HG03460 (cell line): ENCODE measurements around the gene CS.
A peak's percentile ranks its signal among the peaks of the same experiment; 100 is the strongest.

Experiments used
- ATAC-seq: cut with Tn5 transposase; IDR thresholded peaks from one replicate; pipeline ENCODE4 v1.9.1; 2021; ENCODE audit not compliant: unreplicated experiment

CS gene

GRCh38 chr12:56253091-56253490, 47.0 kb downstream of the CS start:
- no peak for ATAC-seq

DNA sequence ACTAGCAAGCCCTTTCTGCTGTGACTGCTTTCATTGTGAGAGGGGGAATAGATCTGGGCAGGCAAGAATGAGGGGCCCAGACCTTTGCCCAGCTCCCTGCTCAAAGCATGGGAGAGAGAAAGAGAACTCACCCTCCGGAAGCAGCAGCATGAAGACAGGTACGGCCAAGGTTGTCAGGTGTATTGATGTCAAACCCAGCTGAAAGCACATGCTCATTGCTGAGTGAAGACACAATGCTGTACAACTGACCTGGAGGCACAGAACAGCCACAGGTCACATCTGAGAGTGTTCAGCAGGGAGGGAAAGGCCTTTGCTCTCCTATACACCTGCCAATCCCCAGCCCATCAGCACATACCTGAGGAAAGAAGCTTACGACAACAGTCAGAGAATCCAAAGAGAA, 47.5 kb downstream of the CS start:
- ATAC-seq = no peak

DNA sequence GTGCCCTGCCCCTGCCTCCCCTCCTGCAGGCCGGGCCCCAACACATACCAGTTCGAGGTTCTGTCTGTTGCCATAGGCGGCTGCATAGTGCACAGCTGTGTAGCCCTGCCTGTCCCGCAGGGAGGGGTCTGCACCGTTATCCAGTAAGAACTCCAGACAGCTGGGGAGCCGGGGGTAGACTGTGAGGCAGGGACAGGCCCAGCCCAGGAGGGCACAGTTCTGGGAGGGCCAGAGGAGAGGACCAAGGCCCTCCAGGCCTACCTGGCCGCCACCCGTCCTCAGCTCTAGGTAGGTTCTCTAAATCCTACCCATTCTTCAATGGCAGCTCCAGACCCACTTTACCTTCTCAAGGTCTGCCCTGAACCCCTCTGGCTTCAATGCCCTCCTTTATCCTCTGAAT, 51.4 kb downstream of the CS start:
- no peak for ATAC-seq

DNA sequence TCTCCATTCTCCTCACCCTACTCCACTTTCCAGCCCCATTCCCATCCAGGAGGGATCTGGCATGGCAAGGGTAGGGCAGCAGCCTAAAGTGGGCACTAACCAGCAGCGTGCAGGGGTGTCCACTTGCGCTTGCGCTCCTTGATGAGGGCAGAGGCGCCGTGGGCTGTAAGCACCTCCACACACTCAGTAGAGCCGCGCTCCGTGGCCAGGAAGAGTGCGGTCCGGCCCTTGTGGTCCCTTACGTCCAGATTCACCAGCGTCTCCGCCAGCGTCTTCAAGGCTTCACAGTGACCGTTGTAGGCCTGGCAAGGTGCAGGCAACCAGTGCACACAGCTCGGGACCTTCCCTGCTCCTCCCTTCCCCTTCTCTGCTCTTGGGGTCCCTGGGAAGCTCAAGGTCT, 52.2 kb downstream of the CS start:
- no peak for ATAC-seq

GRCh38 chr12:56244494-56244893, 55.6 kb downstream of the CS start:
- ATAC-seq = no peak

DNA sequence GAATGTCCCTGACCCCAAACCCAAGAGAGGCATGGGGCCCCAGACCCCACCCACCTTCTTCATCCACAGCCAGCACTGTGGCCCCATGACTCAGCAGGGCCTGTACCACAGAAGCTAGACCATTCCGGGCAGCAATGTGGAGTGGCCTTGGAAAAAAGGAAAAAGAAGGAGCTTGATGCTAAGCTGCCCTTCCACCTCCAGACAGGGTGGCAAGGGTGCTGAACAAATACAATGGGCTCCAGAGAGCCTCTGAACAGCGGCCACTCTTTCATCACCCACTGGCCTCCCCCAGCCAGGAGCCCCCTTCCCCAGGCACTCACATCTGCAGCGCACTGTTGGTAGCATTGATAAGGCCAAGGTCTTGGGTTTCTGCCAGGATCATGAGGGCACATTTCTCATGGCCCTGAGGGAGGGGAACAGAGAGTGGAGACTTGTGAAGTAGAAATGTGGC, 56.4 kb downstream of the CS start:
- ATAC-seq = no peak

GRCh38 chr12:56242986-56243385, 57.1 kb downstream of the CS start:
- no peak for ATAC-seq

- ATAC-seq = no peak
Measured at GRCh38 chr12:56241424-56242303, 58.5 kb downstream of the CS start.

- no peak for ATAC-seq
Measured at GRCh38 chr12:56237552-56237951, 62.6 kb downstream of the CS start.

GRCh38 chr12:56236985-56237384, 63.1 kb downstream of the CS start:
- ATAC-seq = no peak

DNA sequence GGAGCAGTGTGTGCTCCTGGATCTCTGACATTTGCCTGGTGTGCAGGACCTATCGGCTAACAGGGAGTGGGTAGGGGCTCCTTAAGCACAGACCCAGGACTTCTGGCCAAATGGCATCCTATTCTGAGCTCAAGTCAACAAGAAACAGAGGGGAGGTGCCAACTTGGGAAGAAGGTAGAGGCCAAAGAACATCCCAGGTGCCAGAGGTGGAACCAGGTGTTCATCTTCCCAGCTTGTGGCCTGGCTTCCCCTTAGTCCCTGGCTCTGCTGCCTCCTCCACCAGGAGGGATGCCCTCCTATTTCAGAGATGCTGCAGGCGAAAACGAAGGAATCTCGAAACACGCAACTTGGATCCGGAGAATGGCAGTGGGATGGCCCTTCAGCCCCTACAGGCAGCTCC, 64.0 kb downstream of the CS start:
- no peak for ATAC-seq

GRCh38 chr12:56234746-56235436, 65.2 kb downstream of the CS start:
- ATAC-seq = no peak

DNA sequence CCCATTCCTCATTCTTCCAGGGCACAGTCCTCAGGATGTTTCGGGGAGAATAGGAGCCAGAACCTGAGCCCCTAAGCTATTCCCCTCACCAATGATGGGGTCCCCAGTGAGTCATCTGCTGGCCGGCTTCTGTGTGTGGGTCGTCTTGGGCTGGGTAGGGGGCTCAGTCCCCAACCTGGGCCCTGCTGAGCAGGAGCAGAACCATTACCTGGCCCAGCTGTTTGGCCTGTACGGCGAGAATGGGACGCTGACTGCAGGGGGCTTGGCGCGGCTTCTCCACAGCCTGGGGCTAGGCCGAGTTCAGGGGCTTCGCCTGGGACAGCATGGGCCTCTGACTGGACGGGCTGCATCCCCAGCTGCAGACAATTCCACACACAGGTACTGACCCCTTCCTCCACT, 68.9 kb downstream of the CS start:
- no peak for ATAC-seq

DNA sequence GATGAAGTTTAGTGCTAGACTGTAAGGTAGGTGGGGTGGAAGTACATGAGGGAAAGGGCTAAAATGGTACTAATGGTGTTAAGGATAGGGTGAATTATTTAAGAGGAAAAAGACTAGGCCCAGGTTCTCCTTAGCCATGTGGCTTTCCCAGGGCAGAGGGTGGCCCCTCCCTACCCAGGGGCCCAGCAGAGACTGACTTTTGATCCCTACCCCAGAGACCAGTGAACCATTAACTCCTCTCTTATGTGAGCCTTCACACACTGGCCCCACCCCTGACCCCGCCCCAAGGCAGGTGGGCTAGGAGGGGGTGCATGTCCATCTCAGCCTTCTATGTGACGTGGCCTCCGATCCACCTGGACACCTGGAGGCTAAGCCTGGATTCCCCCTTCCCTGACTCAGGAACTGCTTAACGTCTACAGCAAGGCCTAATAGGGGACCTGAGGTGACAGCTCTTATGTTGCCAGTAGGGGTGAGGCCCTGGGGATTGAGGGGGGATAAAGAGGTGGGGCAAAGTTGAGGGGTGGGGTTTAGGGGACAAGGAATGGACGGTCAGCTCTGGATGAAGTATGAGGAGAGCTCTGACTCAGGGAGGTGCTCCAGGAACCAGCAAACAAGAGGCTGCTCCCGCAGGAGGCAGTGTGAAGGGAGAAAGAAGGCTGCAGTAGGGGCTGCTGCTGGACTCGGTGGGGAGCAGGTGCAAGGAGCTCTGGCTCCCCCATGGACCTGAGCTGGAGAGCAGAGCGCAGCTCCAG, 69.5 kb downstream of the CS start:
- no peak for ATAC-seq

DNA sequence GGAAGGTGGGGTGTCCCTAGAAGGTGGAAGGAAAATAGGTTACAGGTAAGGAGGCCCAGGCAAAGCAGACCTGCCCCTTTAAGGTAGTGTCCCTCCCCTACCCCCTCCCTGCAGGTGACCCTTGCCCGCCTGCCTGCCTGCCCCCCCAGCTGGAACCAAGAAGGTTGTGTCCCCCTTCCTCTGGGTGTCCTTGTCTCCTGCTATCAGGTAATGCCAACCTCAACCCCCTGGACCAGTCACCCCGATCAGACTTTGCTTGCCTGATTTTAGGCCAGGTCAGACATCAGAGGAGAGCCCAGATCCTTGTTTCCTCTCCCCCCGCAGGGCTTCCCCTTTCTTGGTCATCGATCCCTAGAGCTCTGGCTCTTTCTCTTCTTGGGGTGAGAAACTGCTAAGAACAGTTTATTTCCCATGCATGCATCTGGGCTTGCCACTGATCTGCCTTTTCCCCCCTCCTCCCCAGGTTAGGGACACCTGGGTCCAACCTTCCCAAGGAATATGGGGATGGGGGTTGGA, 70.2 kb downstream of the CS start, which contains the start of gene SLC39A5:
Gene SLC39A5, plus strand, starts transcription at position 136 of the 516 bp plus-strand sequence. CDS start 1,224 bp downstream, outside the sequence.
- no peak for ATAC-seq

- no peak for ATAC-seq
Measured at GRCh38 chr12:56229082-56229481, 71.0 kb downstream of the CS start.

DNA sequence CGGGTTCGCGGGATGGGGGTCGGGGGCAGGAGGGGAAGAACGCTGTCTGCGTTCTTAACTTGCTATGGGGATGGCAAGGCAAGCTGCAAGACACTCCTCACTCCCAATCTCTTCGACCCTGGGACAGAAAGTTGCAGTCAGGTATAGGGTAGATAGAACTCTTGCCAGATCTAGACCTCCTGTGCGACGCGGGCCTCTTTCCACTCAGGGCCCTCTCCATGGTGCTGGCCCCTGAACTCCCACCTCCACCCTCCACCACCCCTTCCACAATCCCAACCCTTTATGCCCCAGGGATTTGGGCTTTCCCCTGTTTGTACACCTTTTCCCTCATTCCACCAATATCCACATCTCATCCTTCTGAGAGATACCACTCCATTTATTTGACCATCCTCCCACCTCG, 75.2 kb downstream of the CS start:
- ATAC-seq = no peak

DNA sequence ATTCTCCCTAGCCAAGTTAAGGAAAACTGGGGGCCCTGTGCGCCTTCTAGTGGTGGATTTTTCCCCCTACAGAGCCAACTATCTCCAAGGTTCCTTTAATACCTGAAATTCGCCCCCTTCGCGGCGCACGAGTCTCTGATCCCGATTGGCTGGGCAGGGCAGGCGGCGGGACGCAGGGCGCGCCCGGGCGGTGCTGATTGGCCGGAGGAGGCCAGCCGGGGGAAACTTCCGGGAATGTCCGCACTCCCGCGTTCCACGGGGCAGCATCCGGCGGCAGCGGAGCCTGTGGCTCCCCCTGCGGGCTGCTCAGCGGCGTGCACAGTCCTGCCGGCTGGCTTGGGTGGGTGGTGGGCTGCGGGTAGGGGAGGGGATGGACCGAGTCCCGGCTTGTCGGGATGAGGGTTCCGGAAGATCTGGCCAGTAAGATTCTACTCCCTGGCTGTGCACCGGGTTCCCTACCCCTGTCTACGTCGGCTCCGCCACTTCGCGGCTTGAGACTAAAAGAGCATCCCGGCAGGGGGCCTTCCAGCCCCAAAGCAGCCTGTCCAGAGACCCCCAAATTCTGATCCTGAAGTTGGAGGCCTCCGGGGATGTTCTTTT, 75.9 kb downstream of the CS start, which contains the start of gene NABP2:
Gene NABP2, plus strand, starts transcription at position 241 of the 600 bp plus-strand sequence. CDS start 515 bp downstream, outside the sequence.
- ATAC-seq = peak; percentile 64

- ATAC-seq = no peak
Measured at GRCh38 chr12:56223571-56224101, 76.5 kb downstream of the CS start.

DNA sequence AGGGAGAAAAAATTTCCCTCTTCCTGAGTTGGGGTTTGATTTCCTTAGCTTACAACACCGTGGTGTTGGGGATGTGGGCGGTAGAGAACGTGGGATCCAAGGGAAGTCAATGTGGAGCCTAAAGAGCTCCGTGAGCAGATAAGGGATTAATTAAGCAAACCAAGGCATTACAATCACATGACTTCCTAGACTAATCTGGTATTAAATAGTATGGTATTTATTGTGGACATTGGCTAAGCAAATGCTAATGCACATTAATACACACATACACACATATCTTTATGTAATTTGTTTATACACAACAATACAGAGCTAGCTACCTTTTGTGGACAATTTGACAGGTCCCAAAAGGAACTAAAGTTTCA, 77.6 kb downstream of the CS start:
- ATAC-seq = no peak
